ENCODE results near the gene LRP1. TPM values are rescaled to one million over a fixed set of nuclear protein-coding genes. Genes with fewer than 3 reads are reported as not detected.

LRP1 gene
- total and polyA plus RNA-seq, 2 of the 13 experiments (the other 11 are each of a cell fraction or from before 2014, with no cell fraction given) = 14.7 to 30.8 TPM

DNA sequence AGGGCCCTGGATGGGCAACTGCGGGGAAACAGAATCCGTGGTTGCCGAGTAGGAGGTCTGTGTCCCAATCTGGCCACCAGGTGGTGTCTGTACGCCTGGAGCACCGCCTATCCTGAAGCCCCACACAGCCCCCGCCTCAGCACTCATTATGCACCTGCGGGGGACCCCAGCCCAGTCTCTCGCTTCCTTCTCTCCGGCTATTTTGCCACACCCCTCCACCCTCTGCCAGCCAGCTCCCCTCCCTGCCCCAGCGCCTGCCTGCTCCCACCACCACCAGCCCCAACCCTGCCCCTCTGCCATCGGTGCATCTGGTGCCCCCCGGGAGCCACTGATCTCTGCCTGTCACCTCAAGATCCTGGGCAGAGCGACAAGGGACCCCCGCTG lies 86.1 kb downstream of the LRP1 start (continued):
- TF ChIP-seq, protein P1, sequence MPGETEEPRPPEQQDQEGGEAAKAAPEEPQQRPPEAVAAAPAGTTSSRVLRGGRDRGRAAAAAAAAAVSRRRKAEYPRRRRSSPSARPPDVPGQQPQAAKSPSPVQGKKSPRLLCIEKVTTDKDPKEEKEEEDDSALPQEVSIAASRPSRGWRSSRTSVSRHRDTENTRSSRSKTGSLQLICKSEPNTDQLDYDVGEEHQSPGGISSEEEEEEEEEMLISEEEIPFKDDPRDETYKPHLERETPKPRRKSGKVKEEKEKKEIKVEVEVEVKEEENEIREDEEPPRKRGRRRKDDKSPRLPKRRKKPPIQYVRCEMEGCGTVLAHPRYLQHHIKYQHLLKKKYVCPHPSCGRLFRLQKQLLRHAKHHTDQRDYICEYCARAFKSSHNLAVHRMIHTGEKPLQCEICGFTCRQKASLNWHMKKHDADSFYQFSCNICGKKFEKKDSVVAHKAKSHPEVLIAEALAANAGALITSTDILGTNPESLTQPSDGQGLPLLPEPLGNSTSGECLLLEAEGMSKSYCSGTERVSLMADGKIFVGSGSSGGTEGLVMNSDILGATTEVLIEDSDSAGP (CRISPR knock-in tag; IDR thresholded peaks at IDR 0.05; ENCODE audit: borderline replicate concordance) = 0 out of 2 replicates have a peak, but pooled peaks have one; percentile 23
- TF ChIP-seq ZIK1 (CRISPR knock-in tag; IDR thresholded peaks at IDR 0.05; ENCODE audit: borderline replicate concordance, low read depth) (no peak), ZNF484 (CRISPR knock-in tag; IDR thresholded peaks at IDR 0.05; ENCODE audit: borderline replicate concordance, low read depth) (no peak), IKZF4 (CRISPR knock-in tag; IDR thresholded peaks at IDR 0.05; ENCODE audit: borderline replicate concordance, low read depth, not compliant biosample characterization) (no peak), HNRNPL (IDR thresholded peaks at IDR 0.05; ENCODE audit: low read depth, low read length) (0 out of 2 replicates have a peak, but pooled peaks have one; percentile 24), KAT8 (CRISPR knock-in tag; IDR thresholded peaks at IDR 0.05) (no peak), TGIF2 (CRISPR knock-in tag; IDR thresholded peaks at IDR 0.05) (no peak), ZSCAN25 (CRISPR knock-in tag; IDR thresholded peaks at IDR 0.05) (0 out of 2 replicates have a peak, but pooled peaks have one; percentile 25), ZNF557 (CRISPR knock-in tag; IDR thresholded peaks at IDR 0.05) (no peak), MTA1 (CRISPR knock-in tag; IDR thresholded peaks at IDR 0.05; ENCODE audit: borderline replicate concordance) (no peak), GFI1 (CRISPR knock-in tag; IDR thresholded peaks at IDR 0.05; ENCODE audit: borderline replicate concordance) (no peak), ZNF792 (CRISPR knock-in tag; IDR thresholded peaks at IDR 0.05) (no peak), RFX1 (IDR thresholded peaks at IDR 0.05) (no peak), ZBTB1 (CRISPR knock-in tag; IDR thresholded peaks at IDR 0.05; ENCODE audit: borderline replicate concordance) (no peak), ZNF589 (CRISPR knock-in tag; conservative IDR thresholded peaks at IDR 0.05) (no peak), ZNF75D (CRISPR knock-in tag; IDR thresholded peaks at IDR 0.05; ENCODE audit: borderline replicate concordance) (no peak), BORCS8-MEF2B (CRISPR knock-in tag; IDR thresholded peaks at IDR 0.05) (no peak), ZMYM3 (CRISPR knock-in tag; IDR thresholded peaks at IDR 0.05) (no peak), SALL1 (CRISPR knock-in tag; IDR thresholded peaks at IDR 0.05) (0 out of 2 replicates have a peak, but pooled peaks have one; percentile 17), PCBP1 (IDR thresholded peaks at IDR 0.05; ENCODE audit: borderline replicate concordance, low read depth, low read length) (0 out of 2 replicates have a peak, but pooled peaks have one; percentile 64), KLF9 (CRISPR knock-in tag; IDR thresholded peaks at IDR 0.05; ENCODE audit: low read depth) (no peak), SETDB1 (CRISPR knock-in tag; IDR thresholded peaks at IDR 0.05; ENCODE audit: borderline replicate concordance) (no peak)
- TF ChIP-seq, protein P2, sequence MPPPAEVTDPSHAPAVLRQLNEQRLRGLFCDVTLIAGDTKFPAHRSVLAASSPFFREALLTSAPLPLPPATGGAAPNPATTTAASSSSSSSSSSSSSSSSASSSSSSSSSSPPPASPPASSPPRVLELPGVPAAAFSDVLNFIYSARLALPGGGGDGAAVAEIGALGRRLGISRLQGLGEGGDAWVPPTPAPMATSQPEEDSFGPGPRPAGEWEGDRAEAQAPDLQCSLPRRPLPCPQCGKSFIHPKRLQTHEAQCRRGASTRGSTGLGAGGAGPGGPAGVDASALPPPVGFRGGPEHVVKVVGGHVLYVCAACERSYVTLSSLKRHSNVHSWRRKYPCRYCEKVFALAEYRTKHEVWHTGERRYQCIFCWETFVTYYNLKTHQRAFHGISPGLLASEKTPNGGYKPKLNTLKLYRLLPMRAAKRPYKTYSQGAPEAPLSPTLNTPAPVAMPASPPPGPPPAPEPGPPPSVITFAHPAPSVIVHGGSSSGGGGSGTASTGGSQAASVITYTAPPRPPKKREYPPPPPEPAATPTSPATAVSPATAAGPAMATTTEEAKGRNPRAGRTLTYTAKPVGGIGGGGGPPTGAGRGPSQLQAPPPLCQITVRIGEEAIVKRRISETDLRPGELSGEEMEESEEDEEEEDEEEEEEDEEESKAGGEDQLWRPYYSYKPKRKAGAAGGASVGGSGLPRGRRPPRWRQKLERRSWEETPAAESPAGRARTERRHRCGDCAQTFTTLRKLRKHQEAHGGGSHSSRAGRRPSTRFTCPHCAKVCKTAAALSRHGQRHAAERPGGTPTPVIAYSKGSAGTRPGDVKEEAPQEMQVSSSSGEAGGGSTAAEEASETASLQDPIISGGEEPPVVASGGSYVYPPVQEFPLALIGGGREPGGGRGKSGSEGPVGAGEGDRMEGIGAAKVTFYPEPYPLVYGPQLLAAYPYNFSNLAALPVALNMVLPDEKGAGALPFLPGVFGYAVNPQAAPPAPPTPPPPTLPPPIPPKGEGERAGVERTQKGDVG (CRISPR knock-in tag; IDR thresholded peaks at IDR 0.05; ENCODE audit: borderline replicate concordance) = no peak
- TF ChIP-seq, protein P3, sequence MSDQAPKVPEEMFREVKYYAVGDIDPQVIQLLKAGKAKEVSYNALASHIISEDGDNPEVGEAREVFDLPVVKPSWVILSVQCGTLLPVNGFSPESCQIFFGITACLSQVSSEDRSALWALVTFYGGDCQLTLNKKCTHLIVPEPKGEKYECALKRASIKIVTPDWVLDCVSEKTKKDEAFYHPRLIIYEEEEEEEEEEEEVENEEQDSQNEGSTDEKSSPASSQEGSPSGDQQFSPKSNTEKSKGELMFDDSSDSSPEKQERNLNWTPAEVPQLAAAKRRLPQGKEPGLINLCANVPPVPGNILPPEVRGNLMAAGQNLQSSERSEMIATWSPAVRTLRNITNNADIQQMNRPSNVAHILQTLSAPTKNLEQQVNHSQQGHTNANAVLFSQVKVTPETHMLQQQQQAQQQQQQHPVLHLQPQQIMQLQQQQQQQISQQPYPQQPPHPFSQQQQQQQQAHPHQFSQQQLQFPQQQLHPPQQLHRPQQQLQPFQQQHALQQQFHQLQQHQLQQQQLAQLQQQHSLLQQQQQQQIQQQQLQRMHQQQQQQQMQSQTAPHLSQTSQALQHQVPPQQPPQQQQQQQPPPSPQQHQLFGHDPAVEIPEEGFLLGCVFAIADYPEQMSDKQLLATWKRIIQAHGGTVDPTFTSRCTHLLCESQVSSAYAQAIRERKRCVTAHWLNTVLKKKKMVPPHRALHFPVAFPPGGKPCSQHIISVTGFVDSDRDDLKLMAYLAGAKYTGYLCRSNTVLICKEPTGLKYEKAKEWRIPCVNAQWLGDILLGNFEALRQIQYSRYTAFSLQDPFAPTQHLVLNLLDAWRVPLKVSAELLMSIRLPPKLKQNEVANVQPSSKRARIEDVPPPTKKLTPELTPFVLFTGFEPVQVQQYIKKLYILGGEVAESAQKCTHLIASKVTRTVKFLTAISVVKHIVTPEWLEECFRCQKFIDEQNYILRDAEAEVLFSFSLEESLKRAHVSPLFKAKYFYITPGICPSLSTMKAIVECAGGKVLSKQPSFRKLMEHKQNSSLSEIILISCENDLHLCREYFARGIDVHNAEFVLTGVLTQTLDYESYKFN (CRISPR knock-in tag; conservative IDR thresholded peaks at IDR 0.05) = no peak

All from HepG2 (cell line).